ENCODE results near the gene XNDC1N. TPM values are rescaled to one million over a fixed set of nuclear protein-coding genes. Genes with fewer than 3 reads are reported as not detected.

The XNDC1N gene
- total and polyA plus RNA-seq, 2 of the 4 experiments (the other 2 are of a cell fraction), result 2.5 to 8.8 TPM

- no CpG with 5 or more reads among the region's 6 CpGs for WGBS, 2 experiments (ENCODE audit: extremely low coverage in 2 of 2, insufficient read length in 1 of 2)
Measured at GRCh38 chr11:71929491-71929890, 1.1 kb upstream of the XNDC1N start.

More at GRCh38 chr11:71929491-71929890, 1.1 kb upstream of the XNDC1N start:
- no peaks in the 10 kb centered on the region for H3K27me3 ChIP-seq (ENCODE audit: control insufficient read depth, insufficient read depth, low read length)
- H2BK20ac ChIP-seq (ENCODE audit: low read depth, low read length), result no peak overlapping the region
- H3K23ac ChIP-seq (ENCODE audit: low read depth, low read length), result peak overlapping the region; percentile 80
- H3K27ac ChIP-seq (ENCODE audit: insufficient read depth, low read length), result peak overlapping the region; percentile 78
- peak overlapping the region; percentile 86; the same call in 1 of the 2 replicates for H2AK5ac ChIP-seq (ENCODE audit: low read depth, low read length)
- in situ Hi-C loops (cut with MboI; ENCODE audit: low sequenced_read_pairs), result loop anchor here (10.0 kb wide), 1 partner anchor 55 kb away; no protein-coding TSS in a partner anchor
- H2AK9ac ChIP-seq (replicated peaks; ENCODE audit: low read depth, low read length, poor library complexity), result peak overlapping the region; percentile 97
- intact Hi-C loops (cut with micrococcal nuclease), result loop anchor here (1.0 kb wide), 1 partner anchor 17 kb away; no protein-coding TSS in a partner anchor
- no peaks in the 10 kb centered on the region for H3K9me3 ChIP-seq (ENCODE audit: control insufficient read depth, insufficient read depth, low read length)
- peak overlapping the region; percentile 83 to 94; a peak in 3 of 4 replicates for H4K8ac ChIP-seq (ENCODE audit: low read depth in 2 of 2, low read length in 2 of 2)
- no peaks in the 10 kb centered on the region for H3K36me3 ChIP-seq (ENCODE audit: control insufficient read depth, insufficient read depth, low read length)
- peaks cover 12% of the 10 kb centered on the region for H3K9me1 ChIP-seq (ENCODE audit: insufficient read depth, low read length)
- peak overlapping the region; percentile 88 for H3K4me2 ChIP-seq (ENCODE audit: low read depth, low read length)
- H4K20me1 ChIP-seq (ENCODE audit: insufficient read depth, low read length), result peaks cover 21% of the 10 kb centered on the region; the same call in 1 of the 2 replicates
- peak overlapping the region; percentile 81; the same call in 1 of the 2 replicates for H4K91ac ChIP-seq (ENCODE audit: insufficient read depth, low read depth, low read length)
- H3K4me1 ChIP-seq (ENCODE audit: control insufficient read depth, insufficient read depth, low read length), result peaks cover 4% of the 10 kb centered on the region
- H2BK5ac ChIP-seq (ENCODE audit: low read depth, low read length, poor library complexity, severe bottlenecking), result peak overlapping the region; percentile 75
- peak overlapping the region; percentile 92 for H3K4ac ChIP-seq (ENCODE audit: low read depth, low read length)
- H3K9ac ChIP-seq (ENCODE audit: low read depth, low read length), result peak overlapping the region; percentile 92
- no peak for ATAC-seq (ENCODE audit: low read depth)
- 0 out of 2 replicates have a peak overlapping the region, but pooled peaks have one; percentile 45 for H2BK120ac ChIP-seq (ENCODE audit: low read depth, low read length)
- CTCF ChIA-PET, result no interaction called here
- TF ChIP-seq BHLHE40 (IDR thresholded peaks at IDR 0.05; ENCODE audit: low read depth, low read length) (no peak), RCOR1 (IDR thresholded peaks at IDR 0.05; ENCODE audit: insufficient replicate concordance, low read length) (no peak), CHD1 (IDR thresholded peaks at IDR 0.05; ENCODE audit: low read depth, low read length) (no peak), MAZ (IDR thresholded peaks at IDR 0.05; ENCODE audit: borderline replicate concordance, low read depth, low read length) (no peak), POLR2A (IDR thresholded peaks at IDR 0.05; ENCODE audit: low read depth, low read length) (no peak), USF2 (IDR thresholded peaks at IDR 0.05; ENCODE audit: low read depth, low read length) (no peak), CTCF (conservative IDR thresholded peaks at IDR 0.05; ENCODE audit: low read depth, low read length) (no peak), NFE2L2 (IDR thresholded peaks at IDR 0.05; ENCODE audit: low read depth, low read length) (no peak), RFX5 (IDR thresholded peaks at IDR 0.05; ENCODE audit: low read depth, low read length) (no peak), FOS (IDR thresholded peaks at IDR 0.05; ENCODE audit: low read depth, low read length) (no peak), ELK1 (IDR thresholded peaks at IDR 0.05; ENCODE audit: borderline replicate concordance, low read depth, low read length) (no peak), MAFK (IDR thresholded peaks at IDR 0.05; ENCODE audit: low read depth, low read length) (no peak), RAD21 (IDR thresholded peaks at IDR 0.05; ENCODE audit: low read length) (no peak), SMC3 (IDR thresholded peaks at IDR 0.05; ENCODE audit: low read depth, low read length) (no peak), MXI1 (IDR thresholded peaks at IDR 0.05; ENCODE audit: borderline replicate concordance, low read depth, low read length) (no peak), CEBPB (IDR thresholded peaks at IDR 0.05; ENCODE audit: low read depth, low read length) (no peak)
- no TSS peak for BruUV-seq (replicated peaks)
- peak overlapping the region; percentile 98 for H2AFZ ChIP-seq (replicated peaks; ENCODE audit: low read length, poor library complexity)
- DNase-seq, result no peak
- H3K18ac ChIP-seq (ENCODE audit: low read depth, low read length), result no peak overlapping the region
- H3K56ac ChIP-seq (ENCODE audit: extremely low read depth, insufficient read depth, low read length), result peak overlapping the region; percentile 63; the same call in 1 of the 2 replicates
- H3K4me3 ChIP-seq (ENCODE audit: insufficient read depth, low read depth, low read length), result peak overlapping the region; percentile 79
- dilution Hi-C loops (cut with HindIII; ENCODE audit: low sequenced_read_pairs, unreplicated experiment), result no loop called here
- POLR2A ChIA-PET (ENCODE audit: unreplicated experiment), result interaction anchor here (0.6 kb wide), 1 partner anchor 904 kb away, joined by 3 read pairs; no protein-coding TSS in a partner anchor
- H3K14ac ChIP-seq (replicated peaks; ENCODE audit: low read depth, low read length), result peak overlapping the region; percentile 93
- H3K79me1 ChIP-seq (ENCODE audit: low read depth in 1 of 2, low read length in 2 of 2), result peaks cover 24 to 61% of the 10 kb centered on the region in 2 experiments
- peak overlapping the region; percentile 55; the same call in 1 of the 2 replicates for H4K5ac ChIP-seq (ENCODE audit: low read depth, low read length)
- H2BK15ac ChIP-seq (ENCODE audit: low read depth, low read length), result no peak overlapping the region

Data from IMR-90 (cell line).